Loucy (cell line): ENCODE results near the gene ZNF469.

Experiments used
- H2AFZ ChIP-seq: fragments of 200-600 bp; sonication (generic); 2 replicates; pipeline ENCODE4 v1.6.0; 2016; ENCODE audit warnings: antibody characterized with exemption, mild to moderate bottlenecking, low read length, moderate library complexity
- H3F3A ChIP-seq: fragments of 200-600 bp; 2 replicates; pipeline ENCODE4 v1.6.0; 2016; ENCODE audit warnings: antibody characterized with exemption, low read depth, mild to moderate bottlenecking
- H3K27me3 ChIP-seq: fragments of 200-600 bp; sonication (generic); 2 replicates; pipeline ENCODE4 v1.6.1; 2014; ENCODE audit warnings: low read length, mild to moderate bottlenecking; ENCODE audit not compliant: insufficient read depth, poor library complexity, severe bottlenecking
- H3K36me3 ChIP-seq: fragments of 200-600 bp; sonication (generic); 2 replicates; pipeline ENCODE4 v1.6.1; 2016; ENCODE audit warnings: low read length; ENCODE audit not compliant: insufficient read depth
- H3K4me1 ChIP-seq: fragments of 200-600 bp; sonication (generic); 2 replicates; pipeline ENCODE4 v1.5.1; 2014; ENCODE audit warnings: low read length, mild to moderate bottlenecking; ENCODE audit not compliant: insufficient read depth, poor library complexity, severe bottlenecking
- H3K4me2 ChIP-seq: fragments of 200-600 bp; sonication (generic); 2 replicates; pipeline ENCODE4 v1.6.0; 2014; ENCODE audit warnings: antibody characterized with exemption, low read length, low read depth, mild to moderate bottlenecking; ENCODE audit not compliant: poor library complexity, severe bottlenecking
- H3K4me3 ChIP-seq: fragments of 200-600 bp; sonication (generic); 2 replicates; pipeline ENCODE4 v1.5.1; 2014; ENCODE audit warnings: low read length, mild to moderate bottlenecking, mixed read lengths; ENCODE audit not compliant: poor library complexity, severe bottlenecking
- H3K79me2 ChIP-seq: fragments of 200-600 bp; sonication (generic); 2 replicates; pipeline ENCODE4 v1.6.1; 2014; ENCODE audit warnings: low read length; ENCODE audit not compliant: insufficient read depth
- H3K9ac ChIP-seq: fragments of 200-600 bp; sonication (generic); 2 replicates; pipeline ENCODE4 v1.6.0; 2014; ENCODE audit warnings: mild to moderate bottlenecking, low read depth, low read length, moderate library complexity; ENCODE audit not compliant: poor library complexity, severe bottlenecking
- H3K9me2 ChIP-seq: fragments of 200-600 bp; sonication (generic); replicated peaks from 2 replicates; pipeline ENCODE4 v1.6.1; 2016; ENCODE audit warnings: low read depth, low read length, mixed read lengths
- H3K9me3 ChIP-seq: fragments of 200-600 bp; sonication (generic); 2 replicates; pipeline ENCODE4 v1.6.1; 2014; ENCODE audit warnings: mild to moderate bottlenecking, antibody characterized with exemption, low read length, low read depth; ENCODE audit not compliant: insufficient read depth
- H4K20me1 ChIP-seq: fragments of 200-600 bp; sonication (generic); 2 replicates; pipeline ENCODE4 v1.6.0; 2014; ENCODE audit warnings: antibody characterized with exemption, low read length, mild to moderate bottlenecking; ENCODE audit not compliant: insufficient read depth, poor library complexity, severe bottlenecking
- CTCF ChIP-seq: fragments of 200-600 bp; sonication (generic); conservative IDR thresholded peaks from 2 replicates; pipeline ENCODE4 v1.5.1; 2014; ENCODE audit warnings: mild to moderate bottlenecking, antibody characterized with exemption, low read length
- EZH2phosphoT487 ChIP-seq: fragments of 200-600 bp; IDR thresholded peaks from 2 replicates; pipeline ENCODE4 v1.6.1; 2018; ENCODE audit warnings: antibody characterized with exemption, mild to moderate bottlenecking, moderate library complexity, borderline replicate concordance

ZNF469 gene

DNA sequence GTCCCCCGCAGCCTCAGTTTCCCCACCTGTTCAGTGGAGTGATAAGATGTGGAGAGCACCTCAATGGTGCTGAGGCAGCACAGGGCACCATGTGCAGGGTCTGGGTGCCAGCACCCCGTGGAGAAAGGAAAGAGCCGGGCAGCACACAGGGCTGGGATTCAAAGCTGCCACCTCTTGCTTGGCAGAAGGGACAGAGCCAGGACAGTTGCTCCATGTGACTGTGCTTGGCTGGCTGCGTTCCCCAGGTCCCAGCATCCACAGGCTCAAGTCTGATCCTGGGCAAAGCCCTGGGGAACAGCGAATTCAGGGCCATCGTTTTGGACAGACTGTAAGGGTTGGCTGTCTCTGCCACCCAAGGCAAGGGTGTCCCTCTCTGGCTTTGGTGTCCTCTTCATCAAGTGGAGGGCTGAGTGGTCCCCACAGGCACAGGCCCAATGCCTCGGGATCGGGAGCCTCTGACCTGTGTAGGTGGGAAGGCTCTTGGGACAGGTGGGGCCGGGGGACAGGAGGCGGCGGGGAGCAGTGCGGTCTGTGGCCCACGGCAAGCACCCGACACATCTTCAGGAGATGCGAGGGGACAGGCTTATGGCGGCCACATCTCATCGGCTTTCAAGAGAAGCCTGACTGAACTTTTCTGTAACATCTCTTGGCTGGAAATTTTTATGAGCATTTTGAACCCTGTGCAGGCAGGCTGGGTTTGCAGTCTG, 8.5 kb downstream of the ZNF469 start:
- Histone ChIP-seq H2AFZ (no peak overlapping the region), H3K79me2 (no peaks in the 10 kb centered on the region), H3K36me3 (no peaks in the 10 kb centered on the region), H4K20me1 (no peaks in the 10 kb centered on the region), H3K9me2 (no peaks in the 10 kb centered on the region), H3K4me1 (no peaks in the 10 kb centered on the region), H3K9me3 (no peaks in the 10 kb centered on the region), H3K4me3 (no peak overlapping the region), H3K27me3 (no peaks in the 10 kb centered on the region), H3K9ac (no peak overlapping the region), H3F3A (no peaks in the 10 kb centered on the region), H3K4me2 (no peak overlapping the region)
- TF ChIP-seq EZH2phosphoT487 (no peak), CTCF (no peak)

DNA sequence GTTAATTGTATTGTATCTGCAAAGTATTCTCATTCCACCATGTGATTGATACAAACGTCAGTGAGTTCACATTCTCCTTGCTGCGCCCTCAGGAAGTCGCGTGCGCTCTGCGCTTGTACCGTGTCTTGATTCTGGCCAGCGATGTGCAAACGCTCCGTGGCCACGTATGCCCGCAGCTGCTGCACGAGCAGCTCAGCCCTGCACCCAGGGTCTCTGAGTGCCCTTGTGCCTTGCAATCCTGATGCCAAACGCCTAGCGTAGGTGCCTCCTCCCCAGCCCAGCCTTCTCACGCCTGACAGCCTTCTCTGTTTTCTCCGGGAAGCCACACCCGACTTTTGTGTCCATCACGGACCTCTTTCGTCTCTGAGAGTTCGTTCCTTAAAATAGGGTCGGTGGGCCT, 9.4 kb downstream of the ZNF469 start:
- H4K20me1 ChIP-seq, result no peaks in the 10 kb centered on the region
- no peaks in the 10 kb centered on the region for H3K9me3 ChIP-seq
- no peaks in the 10 kb centered on the region for H3F3A ChIP-seq
- no peaks in the 10 kb centered on the region for H3K4me1 ChIP-seq
- H3K9ac ChIP-seq, result no peak overlapping the region
- TF ChIP-seq EZH2phosphoT487 (no peak), CTCF (no peak)
- no peaks in the 10 kb centered on the region for H3K9me2 ChIP-seq
- no peak overlapping the region for H3K4me3 ChIP-seq
- no peak overlapping the region for H3K4me2 ChIP-seq
- no peaks in the 10 kb centered on the region for H3K27me3 ChIP-seq
- no peaks in the 10 kb centered on the region for H3K79me2 ChIP-seq
- no peak overlapping the region for H2AFZ ChIP-seq
- no peaks in the 10 kb centered on the region for H3K36me3 ChIP-seq

DNA sequence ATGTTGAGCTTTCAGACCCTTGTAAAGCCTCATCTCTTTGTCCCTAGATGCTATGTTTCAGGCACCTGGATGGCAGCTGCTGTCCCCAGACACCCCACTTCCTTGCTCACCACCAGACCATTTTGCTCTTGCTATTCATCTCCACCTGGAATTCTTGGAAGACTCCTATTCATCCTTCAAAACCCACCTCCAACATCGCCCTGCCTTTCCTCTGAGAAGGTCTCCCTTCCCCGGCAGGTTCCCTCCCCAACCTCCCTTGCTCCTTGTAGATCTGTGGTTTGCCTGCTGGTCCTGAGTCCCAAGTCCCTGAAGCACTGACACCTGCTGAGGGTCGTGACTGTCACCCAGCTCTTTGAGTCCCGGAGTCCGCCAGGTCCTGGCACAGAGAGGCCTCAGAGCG, 9.9 kb downstream of the ZNF469 start:
- no peaks in the 10 kb centered on the region for H3K9me2 ChIP-seq
- H3K27me3 ChIP-seq, result no peaks in the 10 kb centered on the region

More for the DNA sequence above, 9.9 kb downstream of the ZNF469 start:
- H4K20me1 ChIP-seq, result no peaks in the 10 kb centered on the region
- no peak overlapping the region for H2AFZ ChIP-seq
- H3K36me3 ChIP-seq, result no peaks in the 10 kb centered on the region
- TF ChIP-seq CTCF (no peak), EZH2phosphoT487 (no peak)
- H3K4me3 ChIP-seq, result no peak overlapping the region
- no peak overlapping the region for H3K9ac ChIP-seq
- no peaks in the 10 kb centered on the region for H3K4me1 ChIP-seq
- H3K79me2 ChIP-seq, result no peaks in the 10 kb centered on the region
- no peaks in the 10 kb centered on the region for H3F3A ChIP-seq
- no peaks in the 10 kb centered on the region for H3K9me3 ChIP-seq
- no peak overlapping the region for H3K4me2 ChIP-seq
